NCI-H774 (cell line): ENCODE measurements around the gene HNRNPK.
A peak's percentile ranks its signal among the peaks of the same experiment; 100 is the strongest.

ENCODE experiments used
- DNase-seq: peaks from one replicate; lab custom pipeline; 2025; lab: John Stamatoyannopoulos, UW

Gene HNRNPK

DNA sequence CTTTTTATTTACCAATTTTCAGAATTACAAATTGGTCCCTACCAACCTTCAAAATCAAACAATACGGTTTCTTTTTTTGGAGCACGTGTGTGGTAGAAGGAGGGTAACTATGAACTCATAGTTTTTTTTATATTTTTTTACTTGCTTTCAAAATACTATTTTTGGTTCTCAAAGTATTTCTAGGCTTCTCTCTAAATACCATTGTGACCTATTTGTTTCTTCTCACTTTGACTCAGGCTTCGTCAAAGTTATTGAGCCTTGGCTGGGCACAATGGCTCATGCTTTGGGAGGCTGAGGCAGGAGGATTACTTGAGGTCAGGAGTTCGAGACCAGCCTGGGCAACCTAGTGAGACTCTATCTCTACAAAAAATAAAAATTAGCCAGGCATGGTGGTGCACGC, 47.2 kb downstream of the HNRNPK start:
- DNase-seq = no peak

DNA sequence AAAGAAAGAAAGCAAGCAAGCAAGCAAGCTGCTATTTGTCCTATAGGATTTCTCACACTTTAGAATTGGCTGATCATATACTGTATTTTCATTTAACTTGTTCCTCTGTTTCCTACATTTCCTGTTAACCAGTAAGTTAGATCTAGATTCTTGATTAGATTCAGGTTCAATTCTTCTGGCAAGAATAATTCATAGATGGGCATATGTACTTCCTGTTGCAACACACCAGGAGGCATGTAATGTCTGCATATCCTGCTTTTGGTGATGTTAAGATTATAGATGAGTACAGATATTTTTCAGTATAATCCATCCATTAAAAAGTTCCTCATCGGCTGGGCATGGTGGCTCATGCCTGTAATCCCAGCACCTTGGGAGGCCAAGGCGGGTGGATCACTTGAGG, 48.0 kb downstream of the HNRNPK start:
- no peak for DNase-seq

DNA sequence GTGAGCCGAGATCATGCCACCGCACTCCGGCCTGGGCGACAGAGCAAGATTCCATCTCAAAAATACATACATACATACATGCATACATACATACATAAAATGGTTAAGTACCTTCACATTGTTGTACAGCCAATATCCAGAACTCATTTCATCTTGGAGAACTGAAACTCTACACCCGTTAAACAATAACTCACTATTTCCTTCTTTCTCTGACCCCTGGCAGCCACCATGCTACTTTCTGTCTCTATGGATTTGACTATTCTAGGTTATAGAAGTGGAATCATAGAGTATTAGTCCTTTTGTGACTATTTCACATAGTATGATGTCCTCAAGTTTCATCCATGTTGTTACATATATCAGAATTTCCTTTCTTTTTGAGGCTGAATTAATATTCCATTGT, 49.1 kb downstream of the HNRNPK start:
- no peak for DNase-seq

DNA sequence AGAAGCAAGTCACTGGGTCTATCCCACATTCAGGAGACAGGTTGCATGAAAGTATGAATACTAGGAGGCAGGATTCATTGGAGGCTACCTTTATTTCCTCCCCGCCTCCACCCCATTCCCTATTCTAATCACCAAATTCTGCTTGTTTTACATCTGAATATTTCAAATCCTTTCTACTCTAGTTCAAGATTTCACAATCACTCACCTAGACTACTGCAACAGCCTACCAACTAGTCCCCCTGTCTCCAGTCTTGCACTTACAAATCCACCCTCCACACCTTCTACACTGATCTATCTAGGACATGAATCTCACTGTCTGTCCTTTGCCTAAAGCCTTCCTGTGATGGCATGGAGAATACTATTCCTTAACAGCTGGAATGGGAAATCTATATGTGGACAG, 52.4 kb downstream of the HNRNPK start:
- no peak for DNase-seq

DNA sequence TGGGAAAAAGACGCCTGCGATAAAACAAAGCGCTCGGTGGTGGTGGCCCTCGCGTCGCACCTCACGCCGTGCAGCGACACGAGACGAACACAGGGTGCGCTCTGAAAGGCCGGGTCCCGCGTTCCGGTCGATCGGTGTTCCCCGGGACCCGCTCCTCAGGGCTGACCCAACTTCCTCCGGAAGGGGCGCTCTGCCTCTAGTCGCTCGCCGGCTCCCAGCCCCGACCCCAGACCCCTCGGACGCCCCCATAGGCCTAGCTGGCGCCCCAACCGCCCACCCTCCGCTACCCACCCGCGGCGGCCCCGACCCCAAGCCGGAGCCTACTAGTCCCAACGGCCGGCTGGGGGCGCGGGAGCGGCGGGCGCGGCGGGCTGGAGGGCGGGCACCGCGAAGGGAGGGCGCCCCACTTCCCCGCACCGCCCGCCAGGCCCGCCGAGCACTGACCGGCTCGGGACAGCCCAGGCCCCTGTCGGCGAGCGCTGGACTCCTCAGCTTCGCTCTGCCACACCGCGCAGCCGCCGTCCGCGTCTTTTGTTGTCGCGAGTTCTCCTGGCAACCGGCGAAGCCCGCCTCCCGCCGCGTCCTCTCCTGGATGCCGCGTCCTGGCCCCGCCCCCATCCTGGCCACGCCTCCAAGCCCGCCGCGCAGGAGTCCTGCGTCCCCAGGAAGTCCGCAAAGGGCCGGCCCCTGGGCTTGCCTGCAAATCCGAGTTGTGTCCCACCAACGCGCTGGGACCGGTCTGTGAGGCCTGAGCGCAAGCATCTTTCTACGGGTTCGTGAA, 58.9 kb downstream of the HNRNPK start, which contains the start of gene KIF27:
TSS of gene KIF27 (minus strand) at position 506 of the 781 bp plus-strand sequence. CDS start 5,841 bp downstream, outside the sequence.
- peak; percentile 96 for DNase-seq

DNA sequence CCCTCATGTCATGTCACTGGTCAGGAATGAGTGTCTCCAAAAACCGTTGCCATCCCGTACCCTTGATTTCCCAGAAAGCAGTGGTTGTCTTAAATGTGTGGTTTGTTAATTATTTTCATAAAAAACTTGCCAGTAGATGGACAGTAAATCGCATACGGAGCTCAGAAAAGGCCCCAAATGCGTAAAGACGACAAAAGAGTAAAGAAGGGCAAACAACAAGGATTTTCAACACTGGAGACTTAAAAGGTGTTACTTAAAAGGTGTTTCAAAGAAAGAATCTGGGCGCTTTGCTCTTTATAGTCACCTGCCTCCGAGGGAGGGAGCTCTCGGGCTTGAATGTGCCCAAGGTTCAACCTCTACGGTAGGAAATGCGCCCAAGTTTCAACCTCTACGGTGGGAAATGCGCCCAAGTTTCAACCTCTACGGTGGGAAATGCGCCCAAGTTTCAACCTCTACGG, 59.5 kb downstream of the HNRNPK start:
- peak; percentile 51 for DNase-seq

DNA sequence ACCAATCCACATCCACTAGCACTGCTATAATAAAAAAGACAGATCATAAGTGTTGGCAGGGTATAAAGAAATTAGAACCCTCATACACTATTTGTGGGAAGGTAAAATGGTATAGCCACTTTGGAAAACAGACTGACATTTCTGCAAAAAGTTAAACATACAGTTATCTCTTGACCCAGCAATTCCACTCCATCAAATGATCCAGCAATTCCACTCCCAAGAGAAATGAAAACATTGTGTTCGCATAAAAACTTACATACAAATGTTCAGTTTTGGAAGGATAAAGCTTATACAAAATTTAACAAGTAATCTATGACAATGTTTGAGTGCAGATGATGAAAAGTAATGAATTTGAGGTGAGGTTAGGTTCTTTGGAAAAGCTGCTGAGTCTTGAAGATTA, 60.9 kb downstream of the HNRNPK start:
- DNase-seq = no peak
